ENCODE results near the gene SLC9C1.

GRCh38 chr3:112115161-112115739 lies 178.8 kb downstream of the SLC9C1 start:
- TF ChIP-seq CTCF (conservative IDR thresholded peaks at IDR 0.05) (no peak), ZFX (IDR thresholded peaks at IDR 0.05) (no peak)

All from C4-2B (cell line).